HepG2 (cell line): ENCODE results near the gene DNAAF3. TPM values are rescaled to one million over a fixed set of nuclear protein-coding genes. Genes with fewer than 3 reads are reported as not detected.

Experiments used
- CEBPG ChIP-seq: IDR thresholded peaks from 2 replicates; pipeline ENCODE4 v1.6.1; 2016
- HNRNPH1 ChIP-seq: fragments of 200-400 bp; formaldehyde crosslinking; optimal IDR thresholded peaks from 2 replicates; pipeline ENCODE3; 2017; ENCODE audit warnings: mild to moderate bottlenecking, low read depth, low read length
- JDP2 ChIP-seq: sonication (generic); formaldehyde crosslinking; IDR thresholded peaks from 2 replicates; pipeline ENCODE4 v1.8.1; 2022; ENCODE audit warnings: missing genetic modification reagents, borderline replicate concordance
- MED8 ChIP-seq: sonication (generic); formaldehyde crosslinking; IDR thresholded peaks from 2 replicates; pipeline ENCODE4 v1.8.1; 2023; ENCODE audit warnings: mild to moderate bottlenecking, missing genetic modification reagents; ENCODE audit not compliant: insufficient replicate concordance
- NR2F6 ChIP-seq, 2 experiments: IDR thresholded peaks; 2 replicates each; pipeline ENCODE4 v1.6.1; 2016; ENCODE audit warnings: antibody characterized with exemption in 1 of 2, mild to moderate bottlenecking in 1 of 2
- PAXIP1 ChIP-seq: sonication (generic); formaldehyde crosslinking; conservative IDR thresholded peaks from 2 replicates; pipeline ENCODE4 v1.4.0; 2020; ENCODE audit warnings: mild to moderate bottlenecking, missing genetic modification reagents, moderate library complexity
- PCBP1 ChIP-seq: fragments of 200-400 bp; formaldehyde crosslinking; IDR thresholded peaks from 2 replicates; pipeline ENCODE4 v1.6.1; 2017; ENCODE audit warnings: mild to moderate bottlenecking, low read depth, low read length, borderline replicate concordance
- RORA ChIP-seq: sonication (generic); formaldehyde crosslinking; IDR thresholded peaks from 2 replicates; pipeline ENCODE4 v1.5.0; 2020; ENCODE audit warnings: mild to moderate bottlenecking, missing genetic modification reagents, moderate library complexity
- SKI ChIP-seq: fragments of 450-650 bp; IDR thresholded peaks from one replicate; pipeline ENCODE4 v1.6.1; 2018; ENCODE audit warnings: mild to moderate bottlenecking; ENCODE audit not compliant: partially characterized antibody
- SNRNP70 ChIP-seq: fragments of 200-400 bp; formaldehyde crosslinking; IDR thresholded peaks from 2 replicates; pipeline ENCODE4 v1.6.1; 2017; ENCODE audit warnings: mild to moderate bottlenecking, low read depth, low read length, moderate library complexity
- TBX2 ChIP-seq: sonication (generic); formaldehyde crosslinking; IDR thresholded peaks from 2 replicates; pipeline ENCODE4 v1.5.0; 2020; ENCODE audit warnings: missing genetic modification reagents, mild to moderate bottlenecking, borderline replicate concordance
- ZFP36 ChIP-seq: fragments of 150-350 bp; IDR thresholded peaks from 2 replicates; pipeline ENCODE4 v1.6.1; 2018; ENCODE audit warnings: borderline replicate concordance, low read length, low read depth; ENCODE audit not compliant: partially characterized antibody
- ZNF234 ChIP-seq: sonication (generic); formaldehyde crosslinking; conservative IDR thresholded peaks from 2 replicates; pipeline ENCODE4 v1.5.1; 2020; ENCODE audit warnings: mild to moderate bottlenecking, missing genetic modification reagents
- ZNF367 ChIP-seq: sonication (generic); formaldehyde crosslinking; IDR thresholded peaks from 2 replicates; pipeline ENCODE4 v1.4.0; 2020; ENCODE audit warnings: missing genetic modification reagents, borderline replicate concordance
- ZNF468 ChIP-seq: sonication (generic); formaldehyde crosslinking; IDR thresholded peaks from 2 replicates; pipeline ENCODE4 v1.8.0; 2022; ENCODE audit warnings: mild to moderate bottlenecking, moderate library complexity, missing genetic modification reagents
- ZNF567 ChIP-seq: sonication (generic); formaldehyde crosslinking; IDR thresholded peaks from 2 replicates; pipeline ENCODE4 v1.8.1; 2023; ENCODE audit warnings: mild to moderate bottlenecking, missing genetic modification reagents, borderline replicate concordance
- ZNF792 ChIP-seq: IDR thresholded peaks from 2 replicates; pipeline ENCODE4 v1.6.1; 2016
- ZNF83 ChIP-seq: sonication (generic); formaldehyde crosslinking; IDR thresholded peaks from 2 replicates; pipeline ENCODE4 v1.4.0; 2020; ENCODE audit warnings: missing genetic modification reagents, mild to moderate bottlenecking, borderline replicate concordance
- polyA plus RNA-seq, 8 experiments: library from polyadenylated mRNA; depleted of rRNA in 3 of 8; stranded (reverse) in 7 of 8; unstranded in 1 of 8; fragments of >200 nt; fragmentation: Illumina TruSeq in 4 of 8; extraction: Trizol in 4 of 8; gene quantifications; 2 replicates each; pipeline versions ENCODE4 v1.2.1 to v1.2.3, GENCODE V29; 2011 to 2016; ENCODE audit warnings: low read depth in 4 of 8, missing spikeins in 1 of 8, mixed read lengths in 1 of 8; ENCODE audit not compliant: insufficient read depth in 1 of 8
- total RNA-seq, 5 experiments: library from RNA; depleted of rRNA; stranded (reverse); fragments of >200 nt; fragmentation: Illumina TruSeq; extraction: Trizol; gene quantifications; 2 replicates each; pipeline ENCODE4 v1.2.3, GENCODE V29; 2016; ENCODE audit warnings: low read depth in 1 of 5
- TF ChIP-seq, protein P1 (sequence below): sonication (generic); formaldehyde crosslinking; IDR thresholded peaks from 2 replicates; pipeline ENCODE4 v1.4.0; 2020; ENCODE audit warnings: mild to moderate bottlenecking, missing genetic modification reagents, borderline replicate concordance

DNAAF3 gene
- total and polyA plus RNA-seq, 2 of the 13 experiments (the other 11 are each of a cell fraction or from before 2014, with no cell fraction given): 0.30 to 0.40 TPM

DNA sequence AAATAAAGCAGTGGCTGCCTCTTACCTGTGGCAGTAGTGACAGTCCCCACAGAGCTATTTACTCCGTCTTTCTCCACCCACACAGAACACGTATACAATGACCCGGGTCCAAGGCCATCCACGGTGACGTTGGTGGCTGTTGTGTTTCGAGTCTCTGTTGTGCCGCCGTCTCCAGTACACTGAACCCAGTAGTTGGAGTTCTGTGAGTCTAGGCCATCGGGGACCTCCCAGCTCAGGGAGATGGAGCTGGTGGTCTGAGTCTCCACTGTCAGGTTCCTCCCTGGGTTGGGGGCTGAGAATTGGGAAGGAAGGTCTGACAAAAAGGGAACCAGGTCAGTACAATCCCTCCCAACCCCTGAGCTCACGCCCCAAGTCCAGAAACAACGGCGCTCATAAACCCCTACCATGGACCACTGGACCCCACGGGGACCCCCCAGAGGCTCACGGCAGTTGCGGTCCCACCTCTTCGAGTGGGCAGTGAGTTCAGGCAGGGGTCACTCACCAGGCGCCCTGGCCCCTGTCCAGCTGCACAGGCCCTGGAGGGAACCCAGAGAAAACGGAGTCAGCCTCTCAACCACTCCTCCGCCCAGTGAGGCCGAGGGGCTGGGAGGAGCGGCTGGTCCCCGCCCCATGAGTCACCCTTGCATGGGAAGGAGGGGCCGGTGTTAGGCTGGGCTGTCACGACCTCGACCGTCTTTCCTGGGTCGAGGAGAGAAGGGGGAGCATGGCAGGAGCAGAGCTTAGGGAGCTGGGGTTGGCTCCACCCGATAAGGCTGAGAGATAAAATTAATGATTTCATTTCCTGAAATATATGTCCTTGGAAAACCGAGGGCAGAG is 40.5 kb upstream of the DNAAF3 start (continued):
- TF ChIP-seq ZNF567 (CRISPR knock-in tag) (no peak), CEBPG (CRISPR knock-in tag) (peak; percentile 53), ZNF792 (CRISPR knock-in tag) (peak; percentile 37; the same call in 1 of the 2 replicates), NR2F6 (IDR thresholded peaks at IDR 0.05) (no peak), NR2F6 (CRISPR knock-in tag; IDR thresholded peaks at IDR 0.05) (peak; percentile 76), MED8 (peak; percentile 77), TBX2 (CRISPR knock-in tag) (peak; percentile 84), SKI (peak; percentile 55), SNRNP70 (no peak), ZNF468 (CRISPR knock-in tag) (no peak), ZNF367 (CRISPR knock-in tag) (no peak), ZFP36 (no peak), PCBP1 (0 out of 2 replicates have a peak, but pooled peaks have one; percentile 82), ZNF83 (peak; percentile 86; the same call in 1 of the 2 replicates), HNRNPH1 (peak; percentile 32), JDP2 (no peak), RORA (CRISPR knock-in tag) (no peak; the same call in 1 of the 2 replicates), ZNF234 (no peak), PAXIP1 (CRISPR knock-in tag) (peak; percentile 80)
- TF ChIP-seq, protein P1, sequence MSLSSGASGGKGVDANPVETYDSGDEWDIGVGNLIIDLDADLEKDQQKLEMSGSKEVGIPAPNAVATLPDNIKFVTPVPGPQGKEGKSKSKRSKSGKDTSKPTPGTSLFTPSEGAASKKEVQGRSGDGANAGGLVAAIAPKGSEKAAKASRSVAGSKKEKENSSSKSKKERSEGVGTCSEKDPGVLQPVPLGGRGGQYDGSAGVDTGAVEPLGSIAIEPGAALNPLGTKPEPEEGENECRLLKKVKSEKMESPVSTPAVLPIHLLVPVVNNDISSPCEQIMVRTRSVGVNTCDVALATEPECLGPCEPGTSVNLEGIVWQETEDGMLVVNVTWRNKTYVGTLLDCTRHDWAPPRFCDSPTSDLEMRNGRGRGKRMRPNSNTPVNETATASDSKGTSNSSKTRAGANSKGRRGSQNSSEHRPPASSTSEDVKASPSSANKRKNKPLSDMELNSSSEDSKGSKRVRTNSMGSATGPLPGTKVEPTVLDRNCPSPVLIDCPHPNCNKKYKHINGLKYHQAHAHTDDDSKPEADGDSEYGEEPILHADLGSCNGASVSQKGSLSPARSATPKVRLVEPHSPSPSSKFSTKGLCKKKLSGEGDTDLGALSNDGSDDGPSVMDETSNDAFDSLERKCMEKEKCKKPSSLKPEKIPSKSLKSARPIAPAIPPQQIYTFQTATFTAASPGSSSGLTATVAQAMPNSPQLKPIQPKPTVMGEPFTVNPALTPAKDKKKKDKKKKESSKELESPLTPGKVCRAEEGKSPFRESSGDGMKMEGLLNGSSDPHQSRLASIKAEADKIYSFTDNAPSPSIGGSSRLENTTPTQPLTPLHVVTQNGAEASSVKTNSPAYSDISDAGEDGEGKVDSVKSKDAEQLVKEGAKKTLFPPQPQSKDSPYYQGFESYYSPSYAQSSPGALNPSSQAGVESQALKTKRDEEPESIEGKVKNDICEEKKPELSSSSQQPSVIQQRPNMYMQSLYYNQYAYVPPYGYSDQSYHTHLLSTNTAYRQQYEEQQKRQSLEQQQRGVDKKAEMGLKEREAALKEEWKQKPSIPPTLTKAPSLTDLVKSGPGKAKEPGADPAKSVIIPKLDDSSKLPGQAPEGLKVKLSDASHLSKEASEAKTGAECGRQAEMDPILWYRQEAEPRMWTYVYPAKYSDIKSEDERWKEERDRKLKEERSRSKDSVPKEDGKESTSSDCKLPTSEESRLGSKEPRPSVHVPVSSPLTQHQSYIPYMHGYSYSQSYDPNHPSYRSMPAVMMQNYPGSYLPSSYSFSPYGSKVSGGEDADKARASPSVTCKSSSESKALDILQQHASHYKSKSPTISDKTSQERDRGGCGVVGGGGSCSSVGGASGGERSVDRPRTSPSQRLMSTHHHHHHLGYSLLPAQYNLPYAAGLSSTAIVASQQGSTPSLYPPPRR (CRISPR knock-in tag): no peak; the same call in 1 of the 2 replicates
